ENCODE data around the gene HOXD13.

GRCh38 chr2:176076063-176076462 is 16.5 kb upstream of the HOXD13 start:
- TF ChIP-seq CTCF (IDR thresholded peaks at IDR 0.05) (no peak), POLR2A (IDR thresholded peaks at IDR 0.05) (no peak)

Measured in thyroid gland (tissue), 4 donors.